Neural cell (in vitro differentiated cells): ENCODE measurements around the gene SLIT3.

ENCODE experiments used
- EP300 ChIP-seq: fragments of 450-650 bp; conservative IDR thresholded peaks from 2 replicates; pipeline ENCODE4 v1.6.1; 2014; ENCODE audit warnings: antibody characterized with exemption, mild to moderate bottlenecking, moderate library complexity; ENCODE audit not compliant: poor library complexity, severe bottlenecking
- EZH2 ChIP-seq: fragments of 200-600, 300-800 bp; shearing (Covaris generic), sonication (generic); IDR thresholded peaks from 2 replicates; pipeline ENCODE4 v1.6.1; 2014; ENCODE audit warnings: antibody characterized with exemption, low read length, borderline replicate concordance, mild to moderate bottlenecking; ENCODE audit not compliant: insufficient read depth, poor library complexity, severe bottlenecking
- POLR2AphosphoS5 ChIP-seq: IDR thresholded peaks from 2 replicates; pipeline ENCODE4 v1.6.1; 2012
- SMC3 ChIP-seq: fragments of 450-650 bp; conservative IDR thresholded peaks from 2 replicates; pipeline ENCODE4 v1.6.1; 2014; ENCODE audit warnings: antibody characterized with exemption, mild to moderate bottlenecking, moderate library complexity; ENCODE audit not compliant: poor library complexity
- TF ChIP-seq, protein P1 (sequence below): IDR thresholded peaks from 2 replicates; pipeline ENCODE4 v1.6.1; 2012; ENCODE audit warnings: borderline replicate concordance
- TF ChIP-seq, protein P2 (sequence below): fragments of 450-650 bp; IDR thresholded peaks from 2 replicates; pipeline ENCODE4 v1.5.1; 2014; ENCODE audit warnings: antibody characterized with exemption, mild to moderate bottlenecking, moderate library complexity; ENCODE audit not compliant: poor library complexity, severe bottlenecking

DNA sequence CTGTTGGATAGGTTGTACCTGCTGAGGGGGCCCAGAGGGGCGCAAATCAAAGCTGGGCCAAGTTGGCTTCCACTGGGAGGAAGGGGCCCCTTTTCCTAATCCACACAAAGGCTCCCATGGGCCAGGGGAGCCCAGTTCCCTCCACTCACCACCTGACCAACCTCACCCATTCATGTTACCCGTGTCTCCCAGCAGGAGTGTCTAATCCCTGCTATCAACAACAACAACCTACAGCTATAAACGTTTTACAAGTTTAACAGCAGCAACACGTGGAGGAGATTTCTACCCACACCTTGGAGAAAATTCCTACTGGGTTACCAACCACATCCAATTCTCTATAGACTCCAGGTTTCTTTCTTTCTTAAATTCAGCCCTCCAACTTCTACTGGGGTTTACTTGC lies 216.2 kb downstream of the SLIT3 start:
- TF ChIP-seq, protein P1, sequence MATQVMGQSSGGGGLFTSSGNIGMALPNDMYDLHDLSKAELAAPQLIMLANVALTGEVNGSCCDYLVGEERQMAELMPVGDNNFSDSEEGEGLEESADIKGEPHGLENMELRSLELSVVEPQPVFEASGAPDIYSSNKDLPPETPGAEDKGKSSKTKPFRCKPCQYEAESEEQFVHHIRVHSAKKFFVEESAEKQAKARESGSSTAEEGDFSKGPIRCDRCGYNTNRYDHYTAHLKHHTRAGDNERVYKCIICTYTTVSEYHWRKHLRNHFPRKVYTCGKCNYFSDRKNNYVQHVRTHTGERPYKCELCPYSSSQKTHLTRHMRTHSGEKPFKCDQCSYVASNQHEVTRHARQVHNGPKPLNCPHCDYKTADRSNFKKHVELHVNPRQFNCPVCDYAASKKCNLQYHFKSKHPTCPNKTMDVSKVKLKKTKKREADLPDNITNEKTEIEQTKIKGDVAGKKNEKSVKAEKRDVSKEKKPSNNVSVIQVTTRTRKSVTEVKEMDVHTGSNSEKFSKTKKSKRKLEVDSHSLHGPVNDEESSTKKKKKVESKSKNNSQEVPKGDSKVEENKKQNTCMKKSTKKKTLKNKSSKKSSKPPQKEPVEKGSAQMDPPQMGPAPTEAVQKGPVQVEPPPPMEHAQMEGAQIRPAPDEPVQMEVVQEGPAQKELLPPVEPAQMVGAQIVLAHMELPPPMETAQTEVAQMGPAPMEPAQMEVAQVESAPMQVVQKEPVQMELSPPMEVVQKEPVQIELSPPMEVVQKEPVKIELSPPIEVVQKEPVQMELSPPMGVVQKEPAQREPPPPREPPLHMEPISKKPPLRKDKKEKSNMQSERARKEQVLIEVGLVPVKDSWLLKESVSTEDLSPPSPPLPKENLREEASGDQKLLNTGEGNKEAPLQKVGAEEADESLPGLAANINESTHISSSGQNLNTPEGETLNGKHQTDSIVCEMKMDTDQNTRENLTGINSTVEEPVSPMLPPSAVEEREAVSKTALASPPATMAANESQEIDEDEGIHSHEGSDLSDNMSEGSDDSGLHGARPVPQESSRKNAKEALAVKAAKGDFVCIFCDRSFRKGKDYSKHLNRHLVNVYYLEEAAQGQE: no peak
- TF ChIP-seq POLR2AphosphoS5 (no peak), EP300 (no peak), SMC3 (no peak), EZH2 (no peak)
- TF ChIP-seq, protein P2, sequence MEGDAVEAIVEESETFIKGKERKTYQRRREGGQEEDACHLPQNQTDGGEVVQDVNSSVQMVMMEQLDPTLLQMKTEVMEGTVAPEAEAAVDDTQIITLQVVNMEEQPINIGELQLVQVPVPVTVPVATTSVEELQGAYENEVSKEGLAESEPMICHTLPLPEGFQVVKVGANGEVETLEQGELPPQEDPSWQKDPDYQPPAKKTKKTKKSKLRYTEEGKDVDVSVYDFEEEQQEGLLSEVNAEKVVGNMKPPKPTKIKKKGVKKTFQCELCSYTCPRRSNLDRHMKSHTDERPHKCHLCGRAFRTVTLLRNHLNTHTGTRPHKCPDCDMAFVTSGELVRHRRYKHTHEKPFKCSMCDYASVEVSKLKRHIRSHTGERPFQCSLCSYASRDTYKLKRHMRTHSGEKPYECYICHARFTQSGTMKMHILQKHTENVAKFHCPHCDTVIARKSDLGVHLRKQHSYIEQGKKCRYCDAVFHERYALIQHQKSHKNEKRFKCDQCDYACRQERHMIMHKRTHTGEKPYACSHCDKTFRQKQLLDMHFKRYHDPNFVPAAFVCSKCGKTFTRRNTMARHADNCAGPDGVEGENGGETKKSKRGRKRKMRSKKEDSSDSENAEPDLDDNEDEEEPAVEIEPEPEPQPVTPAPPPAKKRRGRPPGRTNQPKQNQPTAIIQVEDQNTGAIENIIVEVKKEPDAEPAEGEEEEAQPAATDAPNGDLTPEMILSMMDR: no peak
